HFF-Myc (cell line): Measurements from ENCODE around the gene SSX4.
"Not testable (repeated sequence)": the region's sequence is repeated elsewhere in the genome, so short reads cannot be mapped to it uniquely, and the experiment has no call there.

Source experiments
- DNase-seq: peaks from one replicate; pipeline ENCODE4 v3.0.0-alpha.2; 2011; ENCODE audit warnings: low read depth; ENCODE audit errors: extremely low read depth
- H3K4me3 ChIP-seq: replicated peaks from 2 replicates; pipeline ENCODE4 v1.5.1; 2011; ENCODE audit warnings: low read depth, mild to moderate bottlenecking, control low read depth, low read length
- TF ChIP-seq, protein P1 (sequence below): IDR thresholded peaks from 2 replicates; pipeline ENCODE4 v1.5.1; 2012; ENCODE audit warnings: mild to moderate bottlenecking, low read depth, low read length, control low read depth; ENCODE audit errors: missing control alignments

The SSX4 gene

DNA sequence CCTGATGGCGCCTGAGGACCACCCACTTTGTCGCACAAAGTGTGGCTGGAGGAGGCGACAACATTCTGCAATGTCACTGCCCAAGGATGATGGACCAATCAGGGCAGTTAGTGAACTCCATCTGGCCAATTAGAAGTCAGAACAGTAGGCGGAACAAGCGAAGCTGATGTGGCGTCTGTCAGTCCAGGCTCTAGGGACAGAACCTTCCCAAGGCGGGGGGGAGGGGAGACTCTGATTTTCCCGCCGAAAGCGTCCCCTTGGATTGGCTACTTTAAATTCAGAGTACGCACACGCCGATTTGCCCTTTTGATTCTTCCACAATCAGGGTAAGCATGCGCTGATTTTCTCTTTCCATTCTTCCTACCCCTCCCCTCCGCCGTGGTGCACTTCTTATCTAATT lies at the start of gene SSX4:
TSS of gene SSX4 (plus strand) at position 301 of the 400 bp plus-strand sequence. CDS start 515 bp downstream, outside the sequence.
- DNase-seq, H3K4me3 ChIP-seq: not testable (repeated sequence)

DNA sequence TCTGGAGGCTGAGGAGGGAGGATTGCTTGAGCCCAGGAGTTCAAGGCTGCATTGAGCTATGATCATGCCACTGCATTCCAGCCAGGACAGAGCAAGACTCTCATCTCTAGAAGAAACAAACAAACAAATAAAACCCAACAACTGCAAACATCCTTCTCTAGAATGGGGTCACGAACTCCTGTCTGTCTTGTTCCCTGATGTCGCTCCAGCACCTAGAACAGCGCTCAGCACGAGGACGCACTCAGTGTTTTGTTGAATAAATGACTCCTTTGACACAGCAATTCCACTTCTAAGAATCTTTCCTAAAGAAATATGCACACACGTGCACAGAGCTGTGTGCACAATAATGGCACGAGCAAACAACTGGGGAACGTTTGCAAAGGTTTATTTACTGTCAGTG lies 37.3 kb upstream of the SSX4 start:
- not testable (repeated sequence) for H3K4me3 ChIP-seq, DNase-seq

- not testable (repeated sequence) for DNase-seq, H3K4me3 ChIP-seq
These were observed 26.8 kb upstream of the SSX4 start, which contains the start of gene SSX3 for GRCh38 chrX:48356315-48357094. Gene SSX3, minus strand, starts transcription at chrX:48356703. Its CDS starts 1,454 bp downstream, at chrX:48355249.

DNA sequence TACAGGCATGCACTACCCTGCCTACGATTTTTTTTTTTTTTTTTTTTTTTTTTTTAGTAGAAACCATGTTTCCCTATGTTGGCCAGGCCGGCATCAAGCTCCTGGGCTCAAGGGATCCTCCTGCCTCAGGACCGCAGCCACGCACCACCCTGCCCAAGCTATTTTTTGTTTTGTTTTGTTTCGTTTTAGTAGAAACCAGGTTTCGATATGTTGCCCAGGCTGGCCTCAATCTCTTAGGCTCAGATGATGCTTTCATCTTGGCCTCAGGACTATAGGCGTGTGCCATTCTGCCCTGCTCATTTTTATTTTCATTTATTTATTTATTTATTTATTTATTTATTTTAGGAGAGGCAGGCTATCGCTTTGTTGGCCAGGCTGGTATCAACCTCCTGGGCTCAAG lies 25.7 kb upstream of the SSX4 start:
- no peak for DNase-seq
- TF ChIP-seq, protein P1, sequence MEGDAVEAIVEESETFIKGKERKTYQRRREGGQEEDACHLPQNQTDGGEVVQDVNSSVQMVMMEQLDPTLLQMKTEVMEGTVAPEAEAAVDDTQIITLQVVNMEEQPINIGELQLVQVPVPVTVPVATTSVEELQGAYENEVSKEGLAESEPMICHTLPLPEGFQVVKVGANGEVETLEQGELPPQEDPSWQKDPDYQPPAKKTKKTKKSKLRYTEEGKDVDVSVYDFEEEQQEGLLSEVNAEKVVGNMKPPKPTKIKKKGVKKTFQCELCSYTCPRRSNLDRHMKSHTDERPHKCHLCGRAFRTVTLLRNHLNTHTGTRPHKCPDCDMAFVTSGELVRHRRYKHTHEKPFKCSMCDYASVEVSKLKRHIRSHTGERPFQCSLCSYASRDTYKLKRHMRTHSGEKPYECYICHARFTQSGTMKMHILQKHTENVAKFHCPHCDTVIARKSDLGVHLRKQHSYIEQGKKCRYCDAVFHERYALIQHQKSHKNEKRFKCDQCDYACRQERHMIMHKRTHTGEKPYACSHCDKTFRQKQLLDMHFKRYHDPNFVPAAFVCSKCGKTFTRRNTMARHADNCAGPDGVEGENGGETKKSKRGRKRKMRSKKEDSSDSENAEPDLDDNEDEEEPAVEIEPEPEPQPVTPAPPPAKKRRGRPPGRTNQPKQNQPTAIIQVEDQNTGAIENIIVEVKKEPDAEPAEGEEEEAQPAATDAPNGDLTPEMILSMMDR: no peak
- no peak overlapping the region for H3K4me3 ChIP-seq

DNA sequence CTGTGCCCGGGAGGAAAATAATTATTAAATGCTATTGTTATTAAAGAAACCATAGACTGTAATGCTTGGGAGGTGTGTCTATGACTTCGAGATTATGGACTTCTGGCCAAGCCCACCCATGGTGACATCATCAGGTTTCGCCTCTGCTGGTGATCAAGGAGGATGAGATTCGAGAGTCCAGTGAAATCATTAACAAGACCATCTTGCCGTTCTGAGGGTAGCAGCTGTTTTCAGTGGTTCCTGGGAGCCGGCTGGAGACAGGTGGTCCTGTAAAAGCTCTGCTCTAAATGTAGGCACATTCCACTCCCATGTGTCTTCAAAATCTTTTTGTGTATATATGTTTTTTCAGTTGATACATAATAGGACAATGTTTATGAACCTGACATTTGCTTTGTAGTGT lies 24.1 kb upstream of the SSX4 start:
- not testable (repeated sequence) for DNase-seq, H3K4me3 ChIP-seq

DNA sequence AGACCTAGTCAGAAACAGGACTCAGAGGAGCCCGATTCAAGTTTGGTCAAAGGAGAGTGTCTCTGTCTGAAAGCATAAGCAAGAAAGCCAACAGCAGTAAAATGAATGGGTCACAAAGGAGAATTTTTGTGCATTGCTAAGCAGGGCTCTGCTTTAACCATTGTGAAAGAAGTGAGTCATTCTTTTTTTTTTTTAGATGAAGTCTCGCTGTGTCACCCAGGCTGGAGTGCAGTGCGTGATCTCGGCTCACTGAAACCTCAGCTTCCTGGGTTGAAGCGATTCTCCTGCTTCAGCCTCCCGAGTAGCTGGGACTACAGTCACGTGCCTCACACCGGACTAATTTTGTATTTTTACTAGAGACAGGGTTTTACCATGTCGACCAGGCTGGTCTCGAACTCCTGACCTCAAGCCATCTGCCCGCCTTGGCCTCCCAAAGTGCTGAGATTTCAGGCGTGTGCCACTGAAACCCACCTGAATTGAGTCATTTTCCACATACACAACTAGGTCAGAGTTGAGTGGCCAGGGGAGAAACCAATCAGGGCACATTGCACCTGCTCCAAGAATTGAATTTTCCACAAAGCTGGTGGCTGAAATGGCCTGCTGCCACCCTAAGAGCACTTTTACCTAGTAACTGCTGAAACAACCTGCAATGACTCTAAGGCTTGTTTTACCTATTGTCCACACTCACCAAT lies 15.5 kb upstream of the SSX4 start:
- H3K4me3 ChIP-seq, DNase-seq: not testable (repeated sequence)

DNA sequence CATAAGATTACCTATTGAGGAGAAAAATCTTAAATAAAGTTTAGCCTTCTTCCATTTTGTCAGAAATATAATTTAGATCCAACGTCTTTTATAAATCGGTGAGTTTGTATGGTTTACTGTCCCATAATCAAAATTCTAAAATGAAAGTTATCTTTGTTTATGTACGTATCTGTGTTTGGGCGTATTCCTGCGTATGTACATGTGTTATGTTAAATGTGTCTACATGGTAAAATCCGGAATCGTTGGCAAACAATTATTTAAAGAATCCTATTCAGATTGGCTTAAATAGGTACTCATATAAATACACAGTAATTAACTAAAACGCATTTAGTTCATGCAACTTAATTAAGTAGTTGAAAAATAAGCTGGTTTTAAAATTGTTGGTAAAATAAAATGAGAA lies 12.9 kb upstream of the SSX4 start:
- not testable (repeated sequence) for DNase-seq, H3K4me3 ChIP-seq

- not testable (repeated sequence) for H3K4me3 ChIP-seq, DNase-seq
These were observed 13.6 kb downstream of the SSX4 start for GRCh38 chrX:48396931-48397330.

GRCh38 chrX:48397825-48398224 lies 14.5 kb downstream of the SSX4 start:
- not testable (repeated sequence) for DNase-seq

GRCh38 chrX:48411860-48412259 lies 28.5 kb downstream of the SSX4 start, which contains the start of gene SSX4B:
Gene SSX4B, minus strand, starts transcription at chrX:48411960. Its CDS starts 588 bp downstream, at chrX:48411372.
- not testable (repeated sequence) for H3K4me3 ChIP-seq, DNase-seq

More at GRCh38 chrX:48397825-48398224, 14.5 kb downstream of the SSX4 start:
- H3K4me3 ChIP-seq: not testable (repeated sequence)

GRCh38 chrX:48427027-48427716 lies 43.8 kb downstream of the SSX4 start:
- not testable (repeated sequence) for H3K4me3 ChIP-seq, DNase-seq

GRCh38 chrX:48429606-48430005 lies 46.3 kb downstream of the SSX4 start:
- not testable (repeated sequence) for H3K4me3 ChIP-seq, DNase-seq

DNA sequence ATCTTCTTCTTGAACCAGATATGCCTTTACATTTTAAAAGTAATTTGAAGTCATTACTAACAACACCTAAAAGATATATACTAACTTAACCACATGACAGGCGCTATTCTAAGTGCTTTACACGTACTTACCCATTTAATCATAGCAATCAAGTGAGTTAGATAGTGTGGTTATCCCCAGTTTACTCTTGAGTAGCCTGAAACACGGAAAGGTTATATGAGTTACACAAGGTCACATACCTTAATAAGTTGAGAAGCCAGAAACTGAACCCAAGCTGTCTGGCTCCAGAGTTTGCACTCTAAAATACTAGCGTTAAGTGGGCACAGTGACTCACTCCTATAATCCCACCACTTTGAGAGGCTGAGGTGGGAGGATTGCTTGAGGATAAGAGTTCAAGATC lies 46.8 kb downstream of the SSX4 start:
- not testable (repeated sequence) for DNase-seq

GRCh38 chrX:48433713-48434112 lies 50.4 kb downstream of the SSX4 start:
- DNase-seq: not testable (repeated sequence)

More for the DNA sequence above, 46.8 kb downstream of the SSX4 start:
- H3K4me3 ChIP-seq: not testable (repeated sequence)

More at GRCh38 chrX:48433713-48434112, 50.4 kb downstream of the SSX4 start:
- not testable (repeated sequence) for H3K4me3 ChIP-seq
